LNCaP clone FGC (cell line): ENCODE measurements around the gene TAX1BP1.

ENCODE experiments used
- DNase-seq: peaks from one replicate; pipeline ENCODE4 v3.0.0-alpha.2; 2011; ENCODE audit warnings: low read depth
- H3K4me3 ChIP-seq: 2 replicates; pipeline ENCODE4 v1.5.1; 2011; ENCODE audit warnings: mild to moderate bottlenecking, low read depth, low read length, control low read depth
- CTCF ChIP-seq: IDR thresholded peaks from 2 replicates; pipeline ENCODE4 v1.5.1; 2012; ENCODE audit warnings: mild to moderate bottlenecking; ENCODE audit not compliant: control insufficient read depth, insufficient read depth; ENCODE audit errors: extremely low read depth

The TAX1BP1 gene

DNA sequence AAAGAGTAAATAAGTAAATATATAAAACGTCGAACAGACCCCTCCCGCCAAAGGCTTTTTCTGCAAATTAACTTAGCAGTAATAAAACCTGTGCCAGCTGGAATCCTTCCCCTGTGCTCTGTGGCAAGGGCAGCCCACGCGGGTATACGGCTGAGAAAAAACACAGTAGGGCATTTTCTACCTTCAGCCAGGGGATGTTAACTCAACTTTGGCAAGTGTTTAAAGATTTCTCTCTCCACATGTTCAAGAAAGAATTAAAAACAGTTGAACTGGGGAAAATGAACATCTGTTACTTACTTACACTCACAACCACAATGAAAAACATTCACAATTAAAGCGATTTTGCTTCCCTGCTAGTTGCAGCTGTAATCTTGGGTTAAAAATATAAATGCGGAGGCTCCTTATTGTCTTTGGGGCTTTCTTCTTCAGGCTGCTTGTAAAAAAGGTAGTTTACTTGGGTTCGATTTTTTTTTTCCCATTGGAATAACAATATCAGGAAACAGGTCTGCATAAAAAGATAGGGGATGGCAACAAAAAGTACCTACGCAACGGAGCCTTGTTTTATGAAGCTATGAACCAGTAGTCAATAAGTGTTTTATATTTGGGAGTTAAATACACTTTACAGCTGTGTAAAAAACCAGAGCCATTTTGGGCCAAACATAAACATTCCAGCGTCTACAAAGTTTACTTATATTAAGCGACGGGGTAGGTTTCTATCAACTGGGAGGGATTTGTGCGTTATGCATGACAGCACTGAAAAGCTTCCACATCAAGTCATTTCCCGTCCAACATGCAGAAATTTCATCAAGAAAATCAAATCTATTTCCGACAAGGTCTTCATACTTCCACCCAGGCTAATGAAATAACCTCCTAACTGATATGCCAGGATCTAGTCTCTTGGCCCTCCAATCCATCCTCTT lies 132.7 kb downstream of the TAX1BP1 start:
- TF ChIP-seq CTCF, result no peak
- H3K4me3 ChIP-seq, result no peak overlapping the region
- DNase-seq, result no peak

DNA sequence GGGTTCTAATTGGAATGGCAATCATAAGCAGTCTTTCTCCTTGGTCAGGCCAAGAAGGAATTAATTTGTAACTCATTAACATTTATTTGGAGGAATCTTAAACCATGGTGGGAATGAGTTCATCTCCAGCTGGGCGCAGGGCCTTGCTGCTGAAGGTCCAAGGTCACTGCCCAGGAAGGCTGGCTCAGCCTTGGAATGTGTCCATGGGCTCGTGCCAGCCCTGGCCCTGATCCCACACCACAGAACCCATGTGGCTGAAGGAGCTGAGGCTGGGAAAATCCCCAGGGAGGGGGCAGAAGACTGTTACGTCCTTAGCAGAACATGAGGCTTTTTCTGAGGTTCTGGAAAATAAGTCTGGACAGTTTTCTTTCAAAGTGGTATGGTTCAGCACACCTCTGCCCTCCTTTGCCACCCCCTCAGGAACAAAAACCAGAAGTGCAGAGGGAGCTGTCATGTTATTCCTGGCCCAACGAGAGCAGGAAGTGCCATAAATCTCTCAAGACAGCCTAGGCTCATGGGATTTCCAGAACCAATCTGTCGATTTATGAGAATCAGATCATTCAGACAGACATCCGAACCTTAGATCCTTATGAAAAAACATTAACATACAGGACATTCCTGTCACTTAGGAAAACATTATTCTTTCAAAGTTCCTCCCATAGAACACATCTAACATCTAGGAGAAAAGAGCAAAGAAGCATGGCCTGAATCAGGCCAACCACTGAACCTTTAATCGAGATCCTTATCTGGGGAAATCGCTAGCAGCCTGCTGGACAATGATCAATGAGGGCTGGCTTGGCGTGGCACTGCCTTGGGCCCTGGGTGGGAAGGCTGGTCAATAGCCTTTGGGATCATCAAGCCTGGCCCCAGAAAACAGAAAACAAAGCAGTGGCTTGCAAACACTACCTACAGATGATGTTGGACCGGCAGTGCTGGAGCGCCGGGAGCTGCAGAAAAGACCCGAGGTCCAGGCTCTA lies 134.3 kb downstream of the TAX1BP1 start:
- H3K4me3 ChIP-seq, result no peak overlapping the region
- no peak for DNase-seq
- no peak for TF ChIP-seq CTCF

GRCh38 chr7:27875061-27875460 lies 135.1 kb downstream of the TAX1BP1 start:
- no peak overlapping the region for H3K4me3 ChIP-seq
- no peak for DNase-seq
- TF ChIP-seq CTCF, result no peak

DNA sequence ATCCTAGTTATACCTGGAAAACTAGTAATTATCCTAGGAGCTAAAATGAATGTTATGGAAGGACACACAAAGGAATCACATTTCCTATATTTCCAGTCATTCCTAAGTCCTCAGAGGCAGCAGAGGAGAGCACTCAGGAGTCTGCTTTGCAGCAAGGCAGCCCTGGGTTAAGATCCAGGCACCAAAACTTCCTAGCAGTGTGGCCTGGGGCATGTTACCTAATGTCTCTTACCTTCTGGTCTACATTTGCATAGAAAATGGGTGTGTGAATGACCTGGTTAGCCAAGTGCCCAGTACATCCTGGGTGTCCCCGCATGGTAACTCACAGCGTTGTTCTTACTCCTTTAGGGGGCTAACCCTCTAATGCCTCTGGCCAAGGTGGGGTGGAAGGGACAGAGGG lies 135.9 kb downstream of the TAX1BP1 start:
- no peak overlapping the region for H3K4me3 ChIP-seq
- no peak for DNase-seq
- no peak for TF ChIP-seq CTCF

GRCh38 chr7:27876756-27877155 lies 136.8 kb downstream of the TAX1BP1 start:
- no peak for TF ChIP-seq CTCF
- DNase-seq, result no peak
- no peak overlapping the region for H3K4me3 ChIP-seq
